Measurements from ENCODE around the gene VCPKMT.

VCPKMT gene

GRCh38 chr14:50063876-50064420 lies 52.4 kb downstream of the VCPKMT start:
- no peak for DNase-seq

GRCh38 chr14:50062438-50063085 lies 53.8 kb downstream of the VCPKMT start:
- DNase-seq: no peak

GRCh38 chr14:50061664-50062437 lies 54.5 kb downstream of the VCPKMT start:
- peak; percentile 71 for DNase-seq

DNA sequence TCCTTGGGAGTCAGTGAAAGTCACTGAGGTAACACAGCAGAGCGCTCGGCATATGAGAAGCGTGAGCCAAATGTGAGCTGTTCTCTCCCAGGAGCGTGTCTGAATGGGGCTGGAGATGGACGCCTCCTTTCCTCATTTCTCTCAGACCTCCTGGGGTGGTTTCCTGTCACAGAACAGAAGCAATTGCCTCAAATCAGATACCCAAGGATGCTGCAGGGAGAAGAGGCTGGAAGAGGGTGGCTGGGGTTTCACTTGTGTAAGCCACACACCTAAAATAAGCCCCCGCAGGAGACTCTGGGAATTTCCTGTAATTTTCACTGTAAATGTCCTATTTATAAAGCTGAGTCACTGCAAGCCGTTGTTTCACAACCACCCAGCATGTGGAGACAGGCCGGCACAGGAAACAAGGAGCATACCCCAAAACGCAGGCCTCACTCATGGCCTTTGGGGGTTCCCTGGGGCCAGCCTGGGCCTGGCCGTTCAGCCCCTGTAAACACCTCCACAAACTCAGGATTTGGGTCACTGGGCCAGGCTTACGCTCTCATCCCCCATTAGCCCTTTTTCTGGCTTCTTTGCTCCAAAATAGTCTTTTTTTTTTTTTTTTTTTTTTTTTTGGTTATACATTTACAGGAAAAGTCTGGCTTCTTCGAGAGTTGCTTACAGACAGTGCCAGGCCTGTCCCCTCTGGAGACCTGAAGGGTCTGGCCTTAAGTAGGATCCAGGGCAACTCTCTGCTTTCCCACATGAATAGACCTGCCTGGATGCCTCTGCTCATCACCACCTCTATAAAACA lies 55.3 kb downstream of the VCPKMT start:
- peak; percentile 80 for DNase-seq

DNA sequence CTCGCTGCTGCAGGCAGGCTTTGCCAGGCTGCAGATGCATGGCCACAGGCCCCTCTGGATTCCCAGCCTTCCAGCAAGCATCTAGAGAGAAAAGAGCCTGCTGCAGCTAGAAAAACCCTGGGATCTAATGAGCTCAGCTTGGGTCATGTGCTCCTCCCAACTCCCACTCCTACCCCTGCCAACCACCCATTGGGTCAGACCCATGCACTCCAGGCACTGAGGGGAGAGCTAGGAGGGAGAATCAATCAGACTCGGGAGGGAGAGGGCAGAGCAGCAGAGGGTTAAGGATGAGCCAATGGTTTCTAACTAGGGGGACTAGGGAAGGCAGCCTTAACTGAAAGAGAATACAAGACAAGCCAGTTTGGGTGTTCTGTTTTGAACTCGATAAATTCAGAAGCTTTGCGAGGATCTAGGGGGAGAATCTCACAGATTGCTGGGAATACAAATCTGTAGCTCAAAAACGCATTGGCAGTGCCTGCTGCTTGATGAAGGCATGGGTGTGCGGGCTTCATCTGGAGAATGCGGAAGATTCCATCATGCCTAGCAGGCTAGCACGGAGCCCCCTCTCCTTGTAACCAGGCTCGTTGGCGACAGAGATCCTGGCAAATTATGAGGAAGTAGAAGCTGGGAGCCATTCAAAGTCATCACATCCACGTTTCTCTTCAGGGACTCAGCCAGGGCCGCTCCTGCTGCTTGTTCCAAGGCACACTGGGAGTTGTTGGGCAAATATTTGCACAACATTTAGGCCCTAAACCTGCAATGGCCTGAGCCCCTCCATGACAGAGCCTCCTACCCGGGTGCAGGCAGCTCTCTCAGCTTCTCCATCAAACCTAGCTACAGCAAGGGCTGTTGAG lies 56.4 kb downstream of the VCPKMT start:
- peak; percentile 9 for DNase-seq
